Gastrocnemius medialis (tissue), 4 donors: ENCODE data around the gene DNAJB13. TPM values are rescaled to one million over a fixed set of nuclear protein-coding genes. Genes with fewer than 3 reads are reported as not detected.

ENCODE experiments used
- ATAC-seq, 2 donors: fragments of 150-250 bp; one replicate each; pipeline ENCODE4 v1.9.1; 2016
- DNase-seq, 2 donors: peaks; one replicate each; pipeline ENCODE4 v3.0.0-alpha.2; 2019
- H3K27ac ChIP-seq, 4 donors: fragments of 200-600 bp; sonication (generic); 1 replicate in 1 of 4; 2 replicates in 3 of 4; pipeline ENCODE4 v1.5.1; 2016 to 2018; ENCODE audit warnings: mild to moderate bottlenecking in 2 of 4, moderate library complexity in 1 of 4
- H3K27me3 ChIP-seq, 3 donors: fragments of 200-600 bp; sonication (generic) in 2 of 3; 1 replicate in 1 of 3; 2 replicates in 2 of 3; pipeline versions ENCODE4 v1.5.1 to v1.6.0; 2016 to 2019; ENCODE audit warnings: mild to moderate bottlenecking in 1 of 3, moderate library complexity in 1 of 3
- H3K36me3 ChIP-seq, 2 donors: fragments of 200-600 bp; sonication (generic) in 1 of 2; one replicate each; pipeline ENCODE4 v1.5.1; 2017 to 2018
- H3K4me1 ChIP-seq, 2 donors: fragments of 200-600 bp; sonication (generic) in 1 of 2; one replicate each; pipeline ENCODE4 v1.5.1; 2016 to 2017; ENCODE audit warnings: mild to moderate bottlenecking in 2 of 2
- H3K4me3 ChIP-seq, 4 donors: fragments of 200-600 bp; sonication (generic) in 3 of 4; 1 replicate in 1 of 4; 2 replicates in 3 of 4; pipeline ENCODE4 v1.5.1; 2016 to 2019; ENCODE audit warnings: mild to moderate bottlenecking in 2 of 4
- H3K9me3 ChIP-seq, 3 donors: fragments of 200-600 bp; sonication (generic) in 2 of 3; 1 replicate in 1 of 3; 2 replicates in 2 of 3; pipeline ENCODE4 v1.5.1; 2016 to 2019
- CTCF ChIP-seq, 5 experiments: fragments of 450-650 bp in 3 of 5; fragments of 200-600 bp in 2 of 5; sonication (generic) in 2 of 5; IDR thresholded peaks in 4 of 5; conservative IDR thresholded peaks in 1 of 5; 1 replicate in 4 of 5; 2 replicates in 1 of 5; pipeline ENCODE4 v1.5.1; 2016 to 2019; ENCODE audit warnings: antibody characterized with exemption in 5 of 5, mild to moderate bottlenecking in 3 of 5, moderate library complexity in 3 of 5
- POLR2A ChIP-seq, 2 donors: fragments of 450-650 bp; IDR thresholded peaks; one replicate each; pipeline ENCODE4 v1.6.1; 2017; ENCODE audit warnings: antibody characterized with exemption in 2 of 2, mild to moderate bottlenecking in 2 of 2, moderate library complexity in 2 of 2
- in situ Hi-C, 4 donors: fragments of 200-750 bp; cut with MboI; loops; one replicate each; pipeline versions ENCODE4 v1.15.0 to v1.8.0; 2017; ENCODE audit warnings: low sequenced_read_pairs in 4 of 4
- intact Hi-C: fragments of 100-400 bp; cut with DNase I; formaldehyde crosslinking; loops from one replicate; pipeline ENCODE4 v1.15.1; 2023; ENCODE audit warnings: low total_unique reads
- total RNA-seq, 4 donors: library from RNA; depleted of rRNA; stranded (reverse); fragments of >200 nt; gene quantifications; one replicate each; pipeline versions ENCODE4 v1.1.0 to v1.2.3, GENCODE V29; 2016

The DNAJB13 gene
- total RNA-seq, 4 donors from 2014 or later, result not detected

GRCh38 chr11:73940801-73941570 is 9.8 kb upstream of the DNAJB13 start:
- no peaks in the 10 kb centered on the region for H3K9me3 ChIP-seq
- intact Hi-C loops, result no loop called here
- no peaks in the 10 kb centered on the region for H3K27me3 ChIP-seq
- no peaks in the 10 kb centered on the region for H3K36me3 ChIP-seq
- DNase-seq (no peak), ATAC-seq (no peak)
- H3K27ac ChIP-seq, result no peak overlapping the region
- in situ Hi-C loops, result no loop called here
- TF ChIP-seq CTCF (IDR thresholded peaks at IDR 0.05 in 4 of 5, conservative IDR thresholded peaks at IDR 0.05 in 1 of 5) (no peak), POLR2A (IDR thresholded peaks at IDR 0.05) (no peak)
- no peak overlapping the region for H3K4me3 ChIP-seq
- no peaks in the 10 kb centered on the region for H3K4me1 ChIP-seq

- ATAC-seq, result no peak
- Histone ChIP-seq H3K9me3 (no peaks in the 10 kb centered on the region), H3K27ac (no peak overlapping the region), H3K4me3 (no peak overlapping the region), H3K4me1 (no peaks in the 10 kb centered on the region), H3K36me3 (no peaks in the 10 kb centered on the region), H3K27me3 (no peaks in the 10 kb centered on the region)
- TF ChIP-seq POLR2A (IDR thresholded peaks at IDR 0.05) (no peak), CTCF (IDR thresholded peaks at IDR 0.05 in 4 of 5, conservative IDR thresholded peaks at IDR 0.05 in 1 of 5) (no peak)
- no peak for DNase-seq
- in situ Hi-C loops, result no loop called here
- intact Hi-C loops, result no loop called here
Observed at GRCh38 chr11:73942010-73942409, 8.8 kb upstream of the DNAJB13 start.

- H3K9me3 ChIP-seq, result no peaks in the 10 kb centered on the region
- no peaks in the 10 kb centered on the region for H3K27me3 ChIP-seq
- ATAC-seq (no peak), DNase-seq (no peak)
- no peak overlapping the region for H3K27ac ChIP-seq
- no peak overlapping the region for H3K4me3 ChIP-seq
- TF ChIP-seq POLR2A (IDR thresholded peaks at IDR 0.05) (no peak), CTCF (IDR thresholded peaks at IDR 0.05 in 4 of 5, conservative IDR thresholded peaks at IDR 0.05 in 1 of 5) (no peak)
- in situ Hi-C loops, result no loop called here
- H3K36me3 ChIP-seq, result no peaks in the 10 kb centered on the region
- no peaks in the 10 kb centered on the region for H3K4me1 ChIP-seq
- intact Hi-C loops, result no loop called here
Observed at GRCh38 chr11:73944085-73944484, 6.7 kb upstream of the DNAJB13 start.

GRCh38 chr11:73944901-73945300 is 5.9 kb upstream of the DNAJB13 start:
- Histone ChIP-seq H3K27ac (no peak overlapping the region), H3K4me3 (no peak overlapping the region), H3K27me3 (no peaks in the 10 kb centered on the region), H3K9me3 (no peaks in the 10 kb centered on the region), H3K4me1 (no peaks in the 10 kb centered on the region), H3K36me3 (no peaks in the 10 kb centered on the region)
- ATAC-seq (no peak), DNase-seq (no peak)
- TF ChIP-seq POLR2A (IDR thresholded peaks at IDR 0.05) (no peak), CTCF (IDR thresholded peaks at IDR 0.05 in 4 of 5, conservative IDR thresholded peaks at IDR 0.05 in 1 of 5) (no peak)
- intact Hi-C loops, result no loop called here
- in situ Hi-C loops, result no loop called here

- no peaks in the 10 kb centered on the region for H3K27me3 ChIP-seq
- no peaks in the 10 kb centered on the region for H3K36me3 ChIP-seq
- H3K4me1 ChIP-seq, result no peaks in the 10 kb centered on the region
- intact Hi-C loops (no loop called here), in situ Hi-C loops (no loop called here)
- TF ChIP-seq POLR2A (IDR thresholded peaks at IDR 0.05), result no peak
- no peak for TF ChIP-seq CTCF (IDR thresholded peaks at IDR 0.05 in 4 of 5, conservative IDR thresholded peaks at IDR 0.05 in 1 of 5)
- H3K4me3 ChIP-seq, result no peak overlapping the region
- no peak for ATAC-seq
- H3K9me3 ChIP-seq, result no peaks in the 10 kb centered on the region
- no peak for DNase-seq
- H3K27ac ChIP-seq, result no peak overlapping the region
Observed at GRCh38 chr11:73945396-73945795, 5.4 kb upstream of the DNAJB13 start.
